Measurements from ENCODE around the gene TUBB1.

TUBB1 gene

DNA sequence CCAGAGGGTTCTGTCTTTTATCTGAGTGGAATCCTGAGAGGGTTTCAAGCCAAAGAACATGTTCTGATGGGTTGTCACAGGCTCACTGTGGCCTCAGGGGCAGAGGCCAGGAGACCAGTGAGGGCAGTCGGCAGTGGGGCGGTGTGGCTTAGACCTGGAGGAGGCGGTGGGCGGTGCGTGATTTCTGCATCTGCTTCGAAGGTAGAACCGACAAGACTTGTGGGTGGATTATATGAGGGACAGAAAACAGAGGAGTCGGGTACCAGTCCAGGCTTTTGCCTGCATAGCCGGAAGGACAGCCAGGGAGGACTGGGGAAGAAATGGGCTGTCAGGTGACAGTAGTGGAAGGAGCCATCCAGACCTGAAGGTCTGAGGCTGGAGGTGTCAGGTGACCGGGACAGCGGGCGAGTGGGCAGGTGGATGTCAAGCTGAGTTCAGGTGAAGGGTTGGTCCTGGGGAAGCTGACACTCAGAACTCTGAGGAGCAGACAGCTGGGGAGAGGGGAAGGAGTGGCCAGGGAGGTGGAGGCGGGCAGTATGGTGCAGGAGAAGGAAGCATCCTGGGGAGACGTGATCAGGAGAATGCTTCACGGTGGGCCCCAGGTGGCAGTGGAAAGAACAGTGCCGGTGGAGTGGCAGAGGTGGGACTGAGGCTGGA, 15.3 kb upstream of the TUBB1 start:
- POLR2A ChIA-PET (ENCODE audit: low non-redundant PET), result no interaction called here
- CTCF ChIA-PET, result interaction anchor here (0.6 to 0.7 kb wide), 2 partner anchors 28 to 300 kb away, joined by 3 to 4 read pairs; partner anchors contain the start of gene ATP5F1E
- no peak for DNase-seq (ENCODE audit: low spot score)
- H3K27ac ChIP-seq, result peak overlapping the region; percentile 76
- TF ChIP-seq, protein P1, sequence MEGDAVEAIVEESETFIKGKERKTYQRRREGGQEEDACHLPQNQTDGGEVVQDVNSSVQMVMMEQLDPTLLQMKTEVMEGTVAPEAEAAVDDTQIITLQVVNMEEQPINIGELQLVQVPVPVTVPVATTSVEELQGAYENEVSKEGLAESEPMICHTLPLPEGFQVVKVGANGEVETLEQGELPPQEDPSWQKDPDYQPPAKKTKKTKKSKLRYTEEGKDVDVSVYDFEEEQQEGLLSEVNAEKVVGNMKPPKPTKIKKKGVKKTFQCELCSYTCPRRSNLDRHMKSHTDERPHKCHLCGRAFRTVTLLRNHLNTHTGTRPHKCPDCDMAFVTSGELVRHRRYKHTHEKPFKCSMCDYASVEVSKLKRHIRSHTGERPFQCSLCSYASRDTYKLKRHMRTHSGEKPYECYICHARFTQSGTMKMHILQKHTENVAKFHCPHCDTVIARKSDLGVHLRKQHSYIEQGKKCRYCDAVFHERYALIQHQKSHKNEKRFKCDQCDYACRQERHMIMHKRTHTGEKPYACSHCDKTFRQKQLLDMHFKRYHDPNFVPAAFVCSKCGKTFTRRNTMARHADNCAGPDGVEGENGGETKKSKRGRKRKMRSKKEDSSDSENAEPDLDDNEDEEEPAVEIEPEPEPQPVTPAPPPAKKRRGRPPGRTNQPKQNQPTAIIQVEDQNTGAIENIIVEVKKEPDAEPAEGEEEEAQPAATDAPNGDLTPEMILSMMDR (conservative IDR thresholded peaks at IDR 0.05; ENCODE audit: low read depth), result no peak

DNA sequence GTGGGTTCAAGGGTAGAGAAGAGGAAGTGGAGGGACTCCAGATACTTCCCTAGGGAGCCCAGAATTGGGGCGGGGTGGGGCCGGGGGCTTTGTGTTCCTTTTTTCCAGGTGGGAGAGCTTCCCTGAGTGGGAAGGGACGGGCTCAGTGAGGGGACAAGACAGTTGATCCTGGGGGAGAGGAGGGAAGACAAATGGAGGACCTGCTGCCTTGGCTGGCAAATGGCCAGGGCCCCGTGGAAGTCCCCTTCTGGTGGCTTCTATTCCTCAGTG, 14.8 kb upstream of the TUBB1 start:
- peak overlapping the region; percentile 76 for H3K27ac ChIP-seq
- TF ChIP-seq, protein P1 (conservative IDR thresholded peaks at IDR 0.05; ENCODE audit: low read depth), result no peak
- ChIA-PET CTCF (no interaction called here), POLR2A (ENCODE audit: low non-redundant PET) (no interaction called here)
- DNase-seq (ENCODE audit: low spot score), result no peak

DNA sequence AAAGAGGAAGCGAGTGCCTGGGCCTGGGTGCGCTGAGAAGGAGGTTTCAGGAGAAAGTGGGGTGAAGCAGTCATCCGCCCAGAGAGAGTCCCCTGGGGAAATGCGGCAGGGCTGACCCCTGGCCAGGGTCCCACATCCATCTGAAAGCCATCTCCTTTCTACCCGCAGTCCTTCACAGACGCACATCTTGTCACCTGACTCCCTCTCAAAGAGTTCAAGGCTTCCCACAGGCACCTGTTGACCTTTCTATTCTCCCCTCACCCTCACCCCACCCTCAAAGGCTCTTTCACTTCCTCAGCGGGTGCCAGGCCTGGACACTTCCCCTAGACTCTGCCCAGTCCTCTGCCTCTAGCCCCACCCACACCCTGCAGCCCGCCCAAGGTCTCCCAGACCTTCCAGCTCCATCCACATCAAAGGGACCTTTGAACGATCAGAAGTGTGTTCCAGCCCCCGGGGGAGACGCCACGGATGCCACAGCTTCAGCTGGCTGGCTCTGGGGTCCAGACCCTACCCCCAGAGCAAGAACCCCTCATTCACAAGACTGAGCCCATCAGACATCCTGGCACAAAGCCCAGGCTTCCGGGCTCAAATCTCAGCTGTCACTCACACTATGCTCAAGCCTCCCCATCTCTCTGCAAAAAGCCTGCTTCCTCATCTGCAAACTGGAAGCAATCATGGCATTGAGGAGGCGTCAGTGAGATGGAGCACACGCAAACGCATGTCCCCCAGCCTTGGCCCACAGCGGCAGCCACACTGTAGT, 14.3 kb upstream of the TUBB1 start:
- TF ChIP-seq, protein P1 (conservative IDR thresholded peaks at IDR 0.05; ENCODE audit: low read depth), result no peak
- ChIA-PET POLR2A (ENCODE audit: low non-redundant PET) (no interaction called here), CTCF (no interaction called here)
- DNase-seq (ENCODE audit: low spot score), result no peak
- H3K27ac ChIP-seq, result peak overlapping the region; percentile 76

DNA sequence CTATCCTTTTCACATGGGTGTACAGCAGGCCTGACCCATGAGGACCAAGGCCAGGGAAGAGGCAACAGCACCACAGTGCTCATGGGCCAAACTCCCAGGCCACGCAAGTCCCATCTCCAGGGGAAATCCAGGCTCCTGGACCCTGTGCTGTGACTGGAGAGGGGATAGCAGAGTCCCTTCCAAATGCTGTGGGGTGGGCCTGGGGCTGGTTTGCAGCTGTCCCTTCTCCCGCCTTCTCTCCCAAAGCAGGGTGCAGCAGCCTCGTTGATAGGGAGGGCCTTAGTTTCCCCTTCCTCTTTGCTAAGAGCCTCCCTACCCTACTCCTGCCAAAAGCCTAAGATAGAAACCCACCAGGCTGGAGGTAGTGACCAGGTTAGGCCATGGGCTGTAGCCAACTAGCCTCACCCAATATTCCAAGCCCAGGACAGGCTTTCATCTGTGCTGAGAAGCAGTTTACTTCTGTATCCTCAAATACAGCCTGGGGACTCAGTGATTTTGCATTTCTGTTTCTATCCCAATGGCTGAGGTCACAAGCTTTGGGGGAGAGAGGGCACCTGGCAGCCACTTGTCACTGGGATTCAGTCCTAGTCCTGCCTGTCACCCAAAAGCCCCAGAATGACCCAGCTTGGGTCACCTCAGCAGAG, 13.6 kb upstream of the TUBB1 start:
- TF ChIP-seq, protein P1 (conservative IDR thresholded peaks at IDR 0.05; ENCODE audit: low read depth), result no peak
- H3K27ac ChIP-seq, result peak overlapping the region; percentile 76
- ChIA-PET CTCF (interaction anchor here (0.7 to 1.0 kb wide), 2 partner anchors 9 to 81 kb away, joined by 3 to 4 read pairs; no protein-coding TSS in a partner anchor), POLR2A (ENCODE audit: low non-redundant PET) (no interaction called here)
- DNase-seq (ENCODE audit: low spot score), result no peak

DNA sequence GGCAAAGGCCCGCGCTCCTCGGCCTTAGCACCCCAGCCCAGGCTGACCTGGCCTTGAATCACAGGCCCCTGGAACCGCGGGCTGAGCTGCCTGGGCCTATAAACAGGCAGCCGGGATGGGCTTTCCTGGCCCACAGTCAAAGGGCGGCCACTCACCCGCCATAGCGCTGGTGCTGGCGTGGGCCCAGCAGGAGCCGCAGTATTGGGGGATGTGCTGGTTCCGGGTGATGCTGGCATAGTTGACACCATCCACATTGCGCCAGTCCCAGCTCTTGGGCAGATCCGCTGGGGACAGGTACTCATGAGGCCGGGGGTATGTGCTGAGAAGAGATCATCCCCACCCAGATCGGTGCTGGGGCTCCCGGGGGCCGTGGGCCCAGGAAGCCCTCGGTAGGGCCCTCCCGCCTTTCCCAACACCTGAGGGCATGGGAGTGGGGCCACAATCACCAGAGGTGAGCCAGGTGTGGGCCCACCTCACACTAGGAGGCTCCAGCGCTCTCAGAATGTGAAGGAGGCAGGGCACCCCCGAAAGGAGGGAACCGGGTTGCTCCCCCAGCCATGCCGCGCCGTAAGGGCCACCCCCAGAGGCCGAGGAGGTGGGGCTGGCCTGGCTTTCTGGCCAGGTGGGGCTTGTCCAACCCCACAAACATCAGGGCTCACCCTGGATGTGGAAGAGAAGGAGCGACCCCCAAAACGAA, 12.9 kb upstream of the TUBB1 start:
- POLR2A ChIA-PET (ENCODE audit: low non-redundant PET), result no interaction called here
- DNase-seq (ENCODE audit: low spot score), result peak; percentile 51
- TF ChIP-seq, protein P1 (conservative IDR thresholded peaks at IDR 0.05; ENCODE audit: low read depth), result no peak
- CTCF ChIA-PET, result interaction anchor here (0.7 to 1.0 kb wide), 2 partner anchors 10 to 81 kb away, joined by 3 to 4 read pairs; no protein-coding TSS in a partner anchor
- peak overlapping the region; percentile 76 for H3K27ac ChIP-seq

Measured in RWPE1 (cell line).